Activated T-helper 1 cell treated with anti-CD3 and anti-CD28 coated beads, Interleukin-12 subunit alpha, Interleukin-12 subunit beta, Interleukin-2, Interleukin-4 antibody, amounts not matched to agents 30 ng/mL and 10 ng/mL and 1 ng/mL, durations not matched to agents 14 hours and 24 hours and 36 hours (primary cell): ENCODE measurements around the gene CYB5B. TPM values are rescaled to one million over a fixed set of nuclear protein-coding genes. Genes with fewer than 3 reads are reported as not detected.

ENCODE experiments used
- DNase-seq: peaks from one replicate; pipeline ENCODE4 v3.0.0; 2021; ENCODE audit warnings: low spot score
- H3K27ac Mint-ChIP-seq: one replicate; pipeline ENCODE4 v1.8.0; 2021; ENCODE audit warnings: mild to moderate bottlenecking, mixed read lengths
- H3K27me3 Mint-ChIP-seq: one replicate; pipeline ENCODE4 v1.8.0; 2022; ENCODE audit warnings: mild to moderate bottlenecking, moderate library complexity, mixed read lengths; ENCODE audit not compliant: insufficient read depth
- H3K36me3 Mint-ChIP-seq: one replicate; pipeline ENCODE4 v1.8.0; 2021; ENCODE audit warnings: low read depth, mixed read lengths
- H3K4me1 Mint-ChIP-seq: one replicate; pipeline ENCODE4 v1.8.0; 2021; ENCODE audit warnings: low read depth, mixed read lengths
- H3K4me3 Mint-ChIP-seq: one replicate; pipeline ENCODE4 v1.8.0; 2021; ENCODE audit warnings: mild to moderate bottlenecking, moderate library complexity, mixed read lengths
- H3K9me3 Mint-ChIP-seq: one replicate; pipeline ENCODE4 v1.8.0; 2021; ENCODE audit warnings: mixed read lengths
- intact Hi-C: fragments of 100-400 bp; cut with micrococcal nuclease; formaldehyde crosslinking; loops from one replicate; pipeline ENCODE4 v1.15.1; 2024
- total RNA-seq: library from RNA; stranded (reverse); gene quantifications from 2 replicates; pipeline ENCODE4 v1.2.3, GENCODE V29; 2022

Gene CYB5B, protein sequence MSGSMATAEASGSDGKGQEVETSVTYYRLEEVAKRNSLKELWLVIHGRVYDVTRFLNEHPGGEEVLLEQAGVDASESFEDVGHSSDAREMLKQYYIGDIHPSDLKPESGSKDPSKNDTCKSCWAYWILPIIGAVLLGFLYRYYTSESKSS
- 157 and 166 TPM in 2 replicates for total RNA-seq

DNA sequence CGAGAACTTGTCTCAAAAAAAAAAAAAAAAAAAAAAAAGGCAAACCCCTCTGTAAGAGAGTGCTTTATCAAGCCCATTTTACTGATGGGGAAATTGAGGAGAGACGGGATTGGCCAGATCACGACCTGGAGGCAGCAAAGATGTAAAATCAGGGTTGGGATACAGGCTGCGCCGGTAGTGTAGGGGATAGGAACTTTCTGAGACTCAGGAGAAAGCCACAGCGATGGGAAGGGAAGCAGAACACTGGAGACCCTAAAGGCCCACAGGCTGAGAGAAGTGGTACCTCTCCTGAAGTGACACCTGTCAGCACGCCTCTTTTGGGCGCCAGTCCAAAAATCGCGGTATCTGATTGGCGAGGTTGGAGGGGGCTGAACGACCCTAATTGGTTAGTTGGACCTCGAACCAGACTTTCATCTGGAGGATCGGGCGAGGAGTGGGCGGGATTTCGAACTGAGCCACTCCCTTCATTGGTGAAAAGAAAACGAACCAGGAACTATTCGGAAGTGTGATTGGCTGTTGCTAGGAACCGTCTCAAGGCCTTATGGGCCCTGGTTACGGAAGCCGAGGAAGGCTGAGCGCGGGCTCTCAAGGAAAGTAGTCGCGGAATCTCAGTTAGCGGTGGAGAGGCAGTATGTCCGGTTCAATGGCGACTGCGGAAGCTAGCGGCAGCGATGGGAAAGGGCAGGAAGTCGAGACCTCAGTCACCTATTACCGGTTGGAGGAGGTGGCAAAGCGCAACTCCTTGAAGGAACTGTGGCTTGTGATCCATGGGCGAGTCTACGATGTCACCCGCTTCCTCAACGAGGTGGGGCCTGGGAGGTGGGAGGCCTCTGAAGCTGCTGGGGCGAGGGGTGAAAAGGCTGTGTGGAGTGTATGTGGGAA is at the start of gene CYB5B:
CYB5B (plus strand) TSS at position 567 of the 882 bp plus-strand sequence; CDS start at position 632, 65 bp downstream.
- H3K27me3 Mint-ChIP-seq, result no peaks in the 10 kb centered on the region
- H3K4me1 Mint-ChIP-seq, result peaks cover 25% of the 10 kb centered on the region
- intact Hi-C loops, result loop anchor here (1.0 to 2.0 kb wide), 8 partner anchors 14 to 140 kb away; partner anchors contain the start of gene PDF
- peaks cover 26% of the 10 kb centered on the region for H3K36me3 Mint-ChIP-seq
- DNase-seq, result peak; percentile 91
- H3K27ac Mint-ChIP-seq, result peak within 1 kb of the TSS; percentile 90
- H3K4me3 Mint-ChIP-seq, result peak within 1 kb of the TSS; percentile 92
- peaks cover 12% of the 10 kb centered on the region for H3K9me3 Mint-ChIP-seq

DNA sequence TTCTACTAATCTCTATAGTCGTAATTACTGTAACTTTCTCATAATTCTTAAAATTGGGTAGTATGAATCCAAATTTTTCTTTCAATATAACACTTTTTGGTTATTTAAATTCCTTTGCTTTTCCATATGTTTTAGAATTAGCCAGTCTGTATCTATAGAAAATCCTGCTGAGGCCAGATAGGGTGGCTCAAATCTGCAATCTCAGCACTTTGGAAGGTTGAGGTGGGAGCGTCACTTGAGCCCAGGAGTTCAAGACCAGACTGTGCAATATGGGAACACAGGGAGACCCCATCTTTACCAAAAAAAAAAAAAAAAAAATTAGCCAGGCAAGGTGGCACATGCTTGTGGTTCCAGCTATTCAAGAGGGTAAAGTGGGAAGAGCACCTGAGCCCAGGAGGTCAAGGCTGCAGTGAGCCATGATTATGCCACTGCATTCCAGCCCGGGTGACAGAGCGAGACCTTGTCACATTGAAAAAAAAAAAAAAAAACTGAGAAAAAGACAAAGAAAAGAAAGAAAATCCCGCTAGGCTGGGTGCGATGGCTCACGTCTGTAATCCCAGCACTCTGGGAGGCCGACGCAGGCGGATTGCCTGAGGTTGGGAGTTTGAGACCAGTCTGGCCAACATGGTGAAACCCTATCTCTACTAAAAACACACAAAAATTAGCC is 47.9 kb upstream of the CYB5B start:
- peaks cover 30% of the 10 kb centered on the region for H3K36me3 Mint-ChIP-seq
- peaks cover 13% of the 10 kb centered on the region for H3K4me1 Mint-ChIP-seq
- no peaks in the 10 kb centered on the region for H3K27me3 Mint-ChIP-seq
- H3K27ac Mint-ChIP-seq, result no peak overlapping the region
- H3K9me3 Mint-ChIP-seq, result no peaks in the 10 kb centered on the region
- intact Hi-C loops, result no loop called here
- DNase-seq, result no peak
- H3K4me3 Mint-ChIP-seq, result no peak overlapping the region

DNA sequence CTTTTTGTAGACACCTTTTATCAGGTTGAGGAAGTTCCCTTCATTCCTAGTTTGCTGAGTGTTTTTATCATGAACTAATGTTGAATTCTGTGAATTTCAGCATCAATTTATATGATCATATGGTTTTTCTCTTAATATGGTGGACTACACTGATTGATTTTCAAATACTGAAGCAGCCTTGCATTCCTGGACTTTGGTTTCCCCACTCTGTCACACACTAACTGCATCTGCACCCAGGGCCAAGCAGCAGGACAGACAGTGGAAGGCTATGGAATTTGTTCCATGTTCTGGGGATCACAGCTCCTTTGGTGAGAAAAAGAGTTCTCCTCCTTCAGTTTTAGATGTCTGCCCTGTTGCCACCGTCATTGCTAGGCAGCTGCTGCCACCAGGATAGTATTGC is 46.4 kb upstream of the CYB5B start:
- Mint-ChIP-seq H3K27me3 (no peaks in the 10 kb centered on the region), H3K4me3 (no peak overlapping the region), H3K27ac (no peak overlapping the region), H3K9me3 (no peaks in the 10 kb centered on the region), H3K4me1 (peaks cover 22% of the 10 kb centered on the region), H3K36me3 (peaks cover 27% of the 10 kb centered on the region)
- intact Hi-C loops, result no loop called here
- no peak for DNase-seq

DNA sequence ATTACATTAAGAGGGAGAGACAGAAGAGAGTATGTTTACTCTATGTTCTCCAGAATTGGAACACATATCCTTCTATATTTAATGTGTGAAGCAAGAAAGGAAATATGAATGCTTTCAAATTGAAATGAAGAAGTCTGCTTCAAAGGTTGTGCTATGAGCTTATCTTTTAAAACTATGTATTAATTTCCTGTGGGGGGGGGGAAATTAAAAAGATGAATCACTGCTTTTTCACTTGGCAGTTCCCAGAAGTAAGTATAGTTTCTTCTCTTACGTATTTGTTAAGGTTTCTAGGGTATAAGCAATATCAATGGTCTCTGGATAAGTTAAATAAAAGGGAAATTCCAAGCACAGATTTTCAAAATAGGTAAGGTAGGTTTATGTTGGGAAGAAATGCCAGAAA is 45.7 kb upstream of the CYB5B start:
- Mint-ChIP-seq H3K27me3 (no peaks in the 10 kb centered on the region), H3K9me3 (no peaks in the 10 kb centered on the region), H3K36me3 (peaks cover 29% of the 10 kb centered on the region), H3K4me1 (peaks cover 24% of the 10 kb centered on the region), H3K27ac (no peak overlapping the region), H3K4me3 (no peak overlapping the region)
- DNase-seq, result no peak
- intact Hi-C loops, result no loop called here

DNA sequence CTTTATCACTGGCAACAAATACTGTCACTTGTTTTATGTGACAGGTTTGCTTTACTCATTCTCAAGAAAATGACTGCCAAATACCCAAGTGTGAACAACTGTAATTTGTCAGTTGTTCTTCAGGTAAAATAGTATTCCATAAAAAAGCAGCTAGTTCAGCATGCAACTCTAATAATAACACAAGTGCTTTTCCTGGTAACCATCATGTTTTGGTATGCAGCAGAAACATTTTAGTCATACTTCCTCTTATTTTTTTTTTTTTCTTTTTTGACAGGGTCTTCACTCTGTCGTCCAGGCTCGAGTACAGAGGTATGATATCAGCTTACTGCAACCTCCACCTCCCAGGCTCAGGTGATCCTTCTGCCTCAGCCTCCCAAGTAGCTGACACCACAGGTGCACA is 43.2 kb upstream of the CYB5B start:
- no peak for DNase-seq
- H3K9me3 Mint-ChIP-seq, result no peaks in the 10 kb centered on the region
- no peak overlapping the region for H3K4me3 Mint-ChIP-seq
- H3K4me1 Mint-ChIP-seq, result peaks cover 30% of the 10 kb centered on the region
- H3K27ac Mint-ChIP-seq, result no peak overlapping the region
- intact Hi-C loops, result no loop called here
- no peaks in the 10 kb centered on the region for H3K27me3 Mint-ChIP-seq
- H3K36me3 Mint-ChIP-seq, result peaks cover 37% of the 10 kb centered on the region

DNA sequence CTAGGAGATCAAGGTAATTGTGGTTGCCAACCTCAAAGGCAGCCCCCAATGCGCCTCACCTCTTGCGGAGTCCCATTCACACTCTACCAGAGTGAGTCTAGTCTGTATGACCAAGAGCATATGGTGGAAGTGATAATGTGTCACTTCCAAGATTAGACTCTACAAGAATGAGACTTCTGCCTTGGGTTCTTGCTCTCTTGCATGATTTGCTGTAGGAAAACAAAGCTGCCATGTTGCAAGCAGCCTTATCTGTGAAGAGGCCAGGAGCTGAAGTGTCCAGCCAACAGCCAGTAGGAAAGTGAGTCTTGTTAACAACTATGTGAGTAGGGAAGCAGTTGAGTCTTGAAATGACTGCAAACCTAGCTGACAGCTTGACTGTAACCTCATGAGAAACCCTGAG is 42.0 kb upstream of the CYB5B start:
- peaks cover 37% of the 10 kb centered on the region for H3K36me3 Mint-ChIP-seq
- H3K27ac Mint-ChIP-seq, result no peak overlapping the region
- DNase-seq, result no peak
- H3K27me3 Mint-ChIP-seq, result no peaks in the 10 kb centered on the region
- H3K4me3 Mint-ChIP-seq, result no peak overlapping the region
- peaks cover 30% of the 10 kb centered on the region for H3K4me1 Mint-ChIP-seq
- H3K9me3 Mint-ChIP-seq, result no peaks in the 10 kb centered on the region
- intact Hi-C loops, result no loop called here

DNA sequence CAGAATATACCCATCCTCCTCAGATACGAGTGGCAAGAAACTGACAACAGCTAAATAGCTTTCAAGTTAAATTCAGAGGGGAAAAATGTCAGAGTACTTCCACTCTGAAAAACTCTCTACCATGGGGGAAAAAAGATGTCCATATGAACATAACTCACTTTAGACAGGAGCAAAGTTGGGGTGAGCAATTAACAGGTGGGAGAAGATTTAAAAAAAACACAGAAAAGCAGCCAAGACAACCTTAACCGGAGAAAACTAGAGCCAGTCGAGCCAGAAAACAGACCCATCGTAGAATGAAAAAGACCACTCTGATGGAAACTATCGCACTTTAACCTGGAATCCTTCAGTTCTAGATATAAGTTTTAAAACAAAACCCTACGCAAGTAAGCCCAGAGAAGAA is 39.4 kb upstream of the CYB5B start:
- Mint-ChIP-seq H3K4me3 (peak overlapping the region; percentile 92), H3K27me3 (no peaks in the 10 kb centered on the region), H3K27ac (peak overlapping the region; percentile 95), H3K9me3 (no peaks in the 10 kb centered on the region), H3K4me1 (peaks cover 30% of the 10 kb centered on the region), H3K36me3 (peaks cover 25% of the 10 kb centered on the region)
- intact Hi-C loops, result loop anchor here (1.0 to 5.0 kb wide), 7 partner anchors 39 to 727 kb away; partner anchors contain the start of genes COG8, CYB5B, NIP7 and NQO1
- DNase-seq, result no peak

DNA sequence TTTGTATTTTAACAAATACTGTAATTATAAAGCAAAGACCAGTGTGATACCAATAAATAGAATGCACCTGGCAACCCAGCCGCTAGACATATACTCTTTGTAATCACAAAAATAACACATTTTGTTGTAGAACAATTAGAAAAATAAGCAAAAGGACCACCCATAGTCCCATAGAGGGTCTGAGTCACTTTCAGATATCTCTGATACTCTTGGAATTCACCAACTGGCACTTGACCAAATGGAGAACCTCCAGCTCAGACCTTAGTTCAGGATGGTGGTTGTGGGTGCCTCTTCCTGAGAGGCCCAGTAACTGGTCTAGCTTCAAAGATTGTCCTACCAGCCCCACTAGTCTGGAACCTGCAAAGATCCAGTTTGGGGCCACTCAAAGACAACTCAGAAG is 37.8 kb upstream of the CYB5B start:
- no peaks in the 10 kb centered on the region for H3K27me3 Mint-ChIP-seq
- intact Hi-C loops, result loop anchor here (1.0 to 5.0 kb wide), 5 partner anchors 10 to 726 kb away; partner anchors contain the start of genes PDPR and SNTB2

DNA sequence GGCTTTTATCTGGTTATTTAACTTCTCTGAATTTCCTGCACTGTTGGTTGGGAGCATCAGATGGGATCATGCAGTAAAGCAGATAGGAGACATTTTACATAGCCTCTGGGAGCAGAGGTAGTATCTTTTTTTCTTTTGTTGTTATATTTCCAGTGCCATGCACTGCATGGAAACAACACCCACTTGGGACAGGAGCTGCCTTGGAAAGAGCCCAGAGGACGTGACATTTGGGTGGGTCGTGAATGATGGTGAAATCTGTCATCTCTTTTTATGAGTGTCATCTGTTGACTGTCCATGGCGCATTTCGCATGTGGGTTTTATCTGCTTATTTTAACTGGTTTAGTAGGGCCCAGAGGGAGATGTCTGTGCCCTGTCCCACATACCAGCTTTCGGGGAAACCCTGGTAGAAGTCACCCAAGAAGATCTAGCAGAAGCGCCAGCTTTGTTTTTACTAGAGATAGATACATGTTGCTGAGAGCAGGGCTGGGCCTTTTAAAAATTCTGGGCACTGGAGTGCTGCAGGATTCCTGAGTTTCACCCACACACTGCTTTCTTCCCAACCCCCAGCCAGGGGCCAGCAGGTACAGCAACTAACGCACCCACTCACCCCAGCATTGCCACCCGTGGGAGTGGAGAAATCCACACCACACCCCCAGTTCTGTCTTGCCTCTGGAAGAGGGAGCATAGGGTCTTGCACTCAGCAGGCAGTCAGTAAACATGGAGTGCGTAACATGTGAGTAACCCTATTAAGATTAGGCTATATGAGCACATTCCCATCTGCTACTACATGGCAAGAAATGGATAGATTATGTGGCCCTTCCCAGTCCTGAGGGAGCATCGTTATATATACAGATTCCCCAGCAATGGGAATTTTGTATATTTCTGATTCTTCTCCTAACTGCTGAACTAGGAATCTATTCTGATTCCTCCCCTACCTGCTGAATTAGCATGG is 30.2 kb upstream of the CYB5B start:
- peaks cover 17% of the 10 kb centered on the region for H3K4me1 Mint-ChIP-seq
- H3K4me3 Mint-ChIP-seq, result no peak overlapping the region
- DNase-seq, result no peak
- intact Hi-C loops, result loop anchor here (10.0 kb wide), 1 partner anchor 251 kb away; no protein-coding TSS in a partner anchor
- no peaks in the 10 kb centered on the region for H3K9me3 Mint-ChIP-seq
- no peak overlapping the region for H3K27ac Mint-ChIP-seq
- no peaks in the 10 kb centered on the region for H3K36me3 Mint-ChIP-seq
- peaks cover 3% of the 10 kb centered on the region for H3K27me3 Mint-ChIP-seq

More for the DNA sequence above, 37.8 kb upstream of the CYB5B start:
- Mint-ChIP-seq H3K9me3 (no peaks in the 10 kb centered on the region), H3K4me1 (peaks cover 26% of the 10 kb centered on the region), H3K27ac (no peak overlapping the region), H3K36me3 (peaks cover 25% of the 10 kb centered on the region), H3K4me3 (peak overlapping the region; percentile 92)
- DNase-seq, result no peak

DNA sequence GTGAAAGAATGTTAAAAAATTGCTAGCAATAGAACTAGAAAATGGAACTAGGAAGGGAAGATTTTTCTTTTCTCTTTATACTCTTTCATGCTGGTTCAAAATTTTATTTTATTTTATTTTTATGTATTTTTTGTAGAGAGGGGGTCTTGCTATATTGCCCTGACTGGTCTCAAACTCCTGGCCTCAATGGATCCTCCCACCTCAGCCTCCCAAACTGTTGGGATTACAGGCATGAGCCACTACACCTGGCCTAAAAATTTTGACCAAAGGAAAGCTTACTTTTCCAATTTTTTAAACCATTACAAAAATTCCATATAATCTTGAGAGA is 28.6 kb upstream of the CYB5B start:
- H3K27me3 Mint-ChIP-seq, result peaks cover 5% of the 10 kb centered on the region
- H3K4me3 Mint-ChIP-seq, result no peak overlapping the region
- H3K9me3 Mint-ChIP-seq, result no peaks in the 10 kb centered on the region
- no peaks in the 10 kb centered on the region for H3K36me3 Mint-ChIP-seq
- DNase-seq, result no peak
- H3K27ac Mint-ChIP-seq, result no peak overlapping the region
- H3K4me1 Mint-ChIP-seq, result peaks cover 17% of the 10 kb centered on the region
- intact Hi-C loops, result loop anchor here (1.0 to 10.0 kb wide), 8 partner anchors 10 to 358 kb away; partner anchors contain the start of genes CYB5B, NOB1 and TERF2

DNA sequence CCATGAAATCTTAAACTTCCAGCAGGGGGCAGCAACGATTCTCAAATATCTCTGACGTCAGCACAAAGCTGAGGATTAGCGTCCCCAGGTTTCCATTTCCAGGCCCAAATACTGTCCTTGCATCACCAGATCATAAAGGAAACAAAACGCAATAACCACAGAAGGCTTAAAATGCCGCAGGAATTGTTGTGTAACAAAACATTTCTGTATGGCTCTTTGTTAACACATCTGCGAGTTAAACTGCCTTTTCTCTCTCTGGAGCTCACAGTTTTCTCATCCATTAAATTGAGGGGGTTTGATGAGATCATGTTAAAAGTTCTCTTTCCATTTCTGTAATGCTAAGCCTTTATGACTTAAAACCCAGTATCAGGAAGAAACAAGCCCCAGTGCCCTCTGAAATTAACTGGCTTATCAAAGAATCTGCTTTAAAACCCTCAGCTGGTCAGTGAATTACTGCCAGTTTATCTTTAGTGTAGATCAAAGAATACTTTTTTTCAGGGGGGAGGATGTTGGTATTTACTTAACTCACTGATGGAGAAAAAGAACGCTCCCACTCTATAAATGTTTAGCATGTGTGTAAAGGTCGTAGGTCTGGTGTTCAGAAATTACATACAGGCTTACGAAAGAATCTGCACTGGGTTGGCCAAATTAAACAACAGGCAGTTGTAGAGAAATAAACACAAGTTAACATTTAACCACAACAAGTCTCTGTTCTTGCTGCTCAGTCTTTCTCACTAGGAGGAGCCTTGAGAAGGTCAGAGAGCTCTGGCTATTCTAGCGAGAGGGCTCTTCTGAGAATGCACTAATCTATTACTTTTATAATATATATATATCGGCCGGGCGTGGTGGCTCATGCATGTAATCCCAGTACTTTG is 28.0 kb upstream of the CYB5B start:
- intact Hi-C loops, result loop anchor here (1.0 to 10.0 kb wide), 8 partner anchors 10 to 358 kb away; partner anchors contain the start of genes CYB5B, NOB1 and TERF2
- Mint-ChIP-seq H3K9me3 (no peaks in the 10 kb centered on the region), H3K36me3 (no peaks in the 10 kb centered on the region), H3K27ac (peak overlapping the region; percentile 18), H3K27me3 (peaks cover 5% of the 10 kb centered on the region), H3K4me1 (peaks cover 17% of the 10 kb centered on the region), H3K4me3 (no peak overlapping the region)
- peak; percentile 60 for DNase-seq
